Neural cell (in vitro differentiated cells): Measurements from ENCODE around the gene PPM1J. TPM values are rescaled to one million over a fixed set of nuclear protein-coding genes. Genes with fewer than 3 reads are reported as not detected.

ENCODE experiments used
- H2AFZ ChIP-seq: fragments of 200-600, 300-800 bp; sonication (generic), shearing (Covaris generic); 2 replicates; pipeline ENCODE4 v1.6.0; 2014; ENCODE audit warnings: low read depth, mild to moderate bottlenecking, antibody characterized with exemption, low read length, moderate library complexity
- H3F3A ChIP-seq: fragments of 200-600 bp; shearing (Covaris generic); 2 replicates; pipeline ENCODE4 v1.6.1; 2016; ENCODE audit warnings: mild to moderate bottlenecking, moderate library complexity, mixed read lengths, antibody characterized with exemption, low read length; ENCODE audit not compliant: insufficient read depth, poor library complexity, severe bottlenecking
- H3K27ac ChIP-seq: fragments of 200-600, 300-800 bp; sonication (generic), shearing (Covaris generic); 2 replicates; pipeline ENCODE4 v1.5.1; 2014; ENCODE audit warnings: mild to moderate bottlenecking, low read length, moderate library complexity
- H3K27me3 ChIP-seq: fragments of 300-800, 200-600 bp; sonication (generic), shearing (Covaris generic); 2 replicates; pipeline ENCODE4 v1.6.0; 2014; ENCODE audit warnings: mild to moderate bottlenecking, low read depth, low read length, moderate library complexity; ENCODE audit not compliant: insufficient read depth
- H3K36me3 ChIP-seq: fragments of 300-800, 200-600 bp; sonication (generic), shearing (Covaris generic); 2 replicates; pipeline ENCODE4 v1.5.1; 2014; ENCODE audit warnings: mild to moderate bottlenecking, antibody characterized with exemption, low read length, moderate library complexity; ENCODE audit not compliant: insufficient read depth
- H3K4me2 ChIP-seq: fragments of 300-800, 200-600 bp; sonication (generic), shearing (Covaris generic); 2 replicates; pipeline ENCODE4 v1.6.0; 2014; ENCODE audit warnings: mild to moderate bottlenecking, low read length
- H3K4me3 ChIP-seq: fragments of 300-800, 200-600 bp; sonication (generic), shearing (Covaris generic); 2 replicates; pipeline ENCODE4 v1.5.1; 2014; ENCODE audit warnings: mild to moderate bottlenecking, low read length, moderate library complexity
- H3K79me2 ChIP-seq: fragments of 200-600 bp; shearing (Covaris generic); replicated peaks from 2 replicates; pipeline ENCODE4 v1.6.0; 2014; ENCODE audit warnings: mild to moderate bottlenecking, low read length, moderate library complexity; ENCODE audit not compliant: insufficient read depth
- H3K9ac ChIP-seq: fragments of 300-800, 200-600 bp; sonication (generic), shearing (Covaris generic); 2 replicates; pipeline ENCODE4 v1.6.1; 2016; ENCODE audit warnings: mild to moderate bottlenecking, low read length, mixed read lengths
- H3K9me2 ChIP-seq: fragments of 200-600 bp; shearing (Covaris generic); 2 replicates; pipeline ENCODE4 v1.6.1; 2016; ENCODE audit warnings: mild to moderate bottlenecking, low read length, mixed read lengths; ENCODE audit not compliant: insufficient read depth
- H3K9me3 ChIP-seq: fragments of 200-600, 300-800 bp; sonication (generic), shearing (Covaris generic); 2 replicates; pipeline ENCODE4 v1.6.1; 2016; ENCODE audit warnings: mild to moderate bottlenecking, mixed run types, low read length, moderate library complexity, mixed read lengths
- H4K20me1 ChIP-seq: fragments of 200-600 bp; shearing (Covaris generic); 2 replicates; pipeline ENCODE4 v1.6.1; 2016; ENCODE audit warnings: mild to moderate bottlenecking, mixed run types; ENCODE audit not compliant: insufficient read depth
- EP300 ChIP-seq: fragments of 450-650 bp; conservative IDR thresholded peaks from 2 replicates; pipeline ENCODE4 v1.6.1; 2014; ENCODE audit warnings: antibody characterized with exemption, mild to moderate bottlenecking, moderate library complexity; ENCODE audit not compliant: poor library complexity, severe bottlenecking
- EZH2 ChIP-seq: fragments of 200-600, 300-800 bp; shearing (Covaris generic), sonication (generic); IDR thresholded peaks from 2 replicates; pipeline ENCODE4 v1.6.1; 2014; ENCODE audit warnings: antibody characterized with exemption, low read length, borderline replicate concordance, mild to moderate bottlenecking; ENCODE audit not compliant: insufficient read depth, poor library complexity, severe bottlenecking
- MXI1 ChIP-seq: fragments of 450-650 bp; conservative IDR thresholded peaks from 2 replicates; pipeline ENCODE4 v1.6.1; 2014; ENCODE audit warnings: antibody characterized with exemption, mild to moderate bottlenecking; ENCODE audit not compliant: poor library complexity, severe bottlenecking
- POLR2AphosphoS5 ChIP-seq: IDR thresholded peaks from 2 replicates; pipeline ENCODE4 v1.6.1; 2012
- RAD21 ChIP-seq: fragments of 450-650 bp; conservative IDR thresholded peaks from 2 replicates; pipeline ENCODE4 v1.6.1; 2014; ENCODE audit warnings: antibody characterized with exemption, mild to moderate bottlenecking, moderate library complexity
- SMC3 ChIP-seq: fragments of 450-650 bp; conservative IDR thresholded peaks from 2 replicates; pipeline ENCODE4 v1.6.1; 2014; ENCODE audit warnings: antibody characterized with exemption, mild to moderate bottlenecking, moderate library complexity; ENCODE audit not compliant: poor library complexity
- TAF1 ChIP-seq: IDR thresholded peaks from 2 replicates; pipeline ENCODE4 v1.6.1; 2012; ENCODE audit warnings: low read depth
- polyA plus RNA-seq: library from polyadenylated mRNA; depleted of rRNA; stranded (reverse); fragments of >200 nt; gene quantifications from 2 replicates; pipeline ENCODE4 v1.2.3, GENCODE V29; 2014
- TF ChIP-seq, protein P1 (sequence below): IDR thresholded peaks from 2 replicates; pipeline ENCODE4 v1.6.1; 2012; ENCODE audit warnings: borderline replicate concordance
- TF ChIP-seq, protein P2 (sequence below): fragments of 450-650 bp; IDR thresholded peaks from 2 replicates; pipeline ENCODE4 v1.5.1; 2014; ENCODE audit warnings: antibody characterized with exemption, mild to moderate bottlenecking, moderate library complexity; ENCODE audit not compliant: poor library complexity, severe bottlenecking

PPM1J gene
- polyA plus RNA-seq, 1 donor from 2014 or later = 0.16 TPM

- no peak overlapping the region for H3K4me2 ChIP-seq
- H4K20me1 ChIP-seq = no peaks in the 10 kb centered on the region
- TF ChIP-seq, protein P1, sequence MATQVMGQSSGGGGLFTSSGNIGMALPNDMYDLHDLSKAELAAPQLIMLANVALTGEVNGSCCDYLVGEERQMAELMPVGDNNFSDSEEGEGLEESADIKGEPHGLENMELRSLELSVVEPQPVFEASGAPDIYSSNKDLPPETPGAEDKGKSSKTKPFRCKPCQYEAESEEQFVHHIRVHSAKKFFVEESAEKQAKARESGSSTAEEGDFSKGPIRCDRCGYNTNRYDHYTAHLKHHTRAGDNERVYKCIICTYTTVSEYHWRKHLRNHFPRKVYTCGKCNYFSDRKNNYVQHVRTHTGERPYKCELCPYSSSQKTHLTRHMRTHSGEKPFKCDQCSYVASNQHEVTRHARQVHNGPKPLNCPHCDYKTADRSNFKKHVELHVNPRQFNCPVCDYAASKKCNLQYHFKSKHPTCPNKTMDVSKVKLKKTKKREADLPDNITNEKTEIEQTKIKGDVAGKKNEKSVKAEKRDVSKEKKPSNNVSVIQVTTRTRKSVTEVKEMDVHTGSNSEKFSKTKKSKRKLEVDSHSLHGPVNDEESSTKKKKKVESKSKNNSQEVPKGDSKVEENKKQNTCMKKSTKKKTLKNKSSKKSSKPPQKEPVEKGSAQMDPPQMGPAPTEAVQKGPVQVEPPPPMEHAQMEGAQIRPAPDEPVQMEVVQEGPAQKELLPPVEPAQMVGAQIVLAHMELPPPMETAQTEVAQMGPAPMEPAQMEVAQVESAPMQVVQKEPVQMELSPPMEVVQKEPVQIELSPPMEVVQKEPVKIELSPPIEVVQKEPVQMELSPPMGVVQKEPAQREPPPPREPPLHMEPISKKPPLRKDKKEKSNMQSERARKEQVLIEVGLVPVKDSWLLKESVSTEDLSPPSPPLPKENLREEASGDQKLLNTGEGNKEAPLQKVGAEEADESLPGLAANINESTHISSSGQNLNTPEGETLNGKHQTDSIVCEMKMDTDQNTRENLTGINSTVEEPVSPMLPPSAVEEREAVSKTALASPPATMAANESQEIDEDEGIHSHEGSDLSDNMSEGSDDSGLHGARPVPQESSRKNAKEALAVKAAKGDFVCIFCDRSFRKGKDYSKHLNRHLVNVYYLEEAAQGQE = no peak
- no peak for TF ChIP-seq EZH2
- no peak for TF ChIP-seq SMC3
- no peak for TF ChIP-seq MXI1
- no peak for TF ChIP-seq RAD21
- TF ChIP-seq TAF1 = no peak
- TF ChIP-seq, protein P2, sequence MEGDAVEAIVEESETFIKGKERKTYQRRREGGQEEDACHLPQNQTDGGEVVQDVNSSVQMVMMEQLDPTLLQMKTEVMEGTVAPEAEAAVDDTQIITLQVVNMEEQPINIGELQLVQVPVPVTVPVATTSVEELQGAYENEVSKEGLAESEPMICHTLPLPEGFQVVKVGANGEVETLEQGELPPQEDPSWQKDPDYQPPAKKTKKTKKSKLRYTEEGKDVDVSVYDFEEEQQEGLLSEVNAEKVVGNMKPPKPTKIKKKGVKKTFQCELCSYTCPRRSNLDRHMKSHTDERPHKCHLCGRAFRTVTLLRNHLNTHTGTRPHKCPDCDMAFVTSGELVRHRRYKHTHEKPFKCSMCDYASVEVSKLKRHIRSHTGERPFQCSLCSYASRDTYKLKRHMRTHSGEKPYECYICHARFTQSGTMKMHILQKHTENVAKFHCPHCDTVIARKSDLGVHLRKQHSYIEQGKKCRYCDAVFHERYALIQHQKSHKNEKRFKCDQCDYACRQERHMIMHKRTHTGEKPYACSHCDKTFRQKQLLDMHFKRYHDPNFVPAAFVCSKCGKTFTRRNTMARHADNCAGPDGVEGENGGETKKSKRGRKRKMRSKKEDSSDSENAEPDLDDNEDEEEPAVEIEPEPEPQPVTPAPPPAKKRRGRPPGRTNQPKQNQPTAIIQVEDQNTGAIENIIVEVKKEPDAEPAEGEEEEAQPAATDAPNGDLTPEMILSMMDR = no peak
- no peak for TF ChIP-seq POLR2AphosphoS5
- no peak for TF ChIP-seq EP300
- H3K27ac ChIP-seq = no peak overlapping the region
- H3K79me2 ChIP-seq = no peaks in the 10 kb centered on the region
- H3K9ac ChIP-seq = no peak overlapping the region
- H3K4me3 ChIP-seq = no peak overlapping the region
- H3K27me3 ChIP-seq = no peaks in the 10 kb centered on the region
- H3F3A ChIP-seq = no peaks in the 10 kb centered on the region
- H3K36me3 ChIP-seq = no peaks in the 10 kb centered on the region
- no peak overlapping the region for H2AFZ ChIP-seq
- no peaks in the 10 kb centered on the region for H3K9me2 ChIP-seq
- H3K9me3 ChIP-seq = no peaks in the 10 kb centered on the region
These were observed 27.8 kb downstream of the PPM1J start for GRCh38 chr1:112687361-112687760.

DNA sequence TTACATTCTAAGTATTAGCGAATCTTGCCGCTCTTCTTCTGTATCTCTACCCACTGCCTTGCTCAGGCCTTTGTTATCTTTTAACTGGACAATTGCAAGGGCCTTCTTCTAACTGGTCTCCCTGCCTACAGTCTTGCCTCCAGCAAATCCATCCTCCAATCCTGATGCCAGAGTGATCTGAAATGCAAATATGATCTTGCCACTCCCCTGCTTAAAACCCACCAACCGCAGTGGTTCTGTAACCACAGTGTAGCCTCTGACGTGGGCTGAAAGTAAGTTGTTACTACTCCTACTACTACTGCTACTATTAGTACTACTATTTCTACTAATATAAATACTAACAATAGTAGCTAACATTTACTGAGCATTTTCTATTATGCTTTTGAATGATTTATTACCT is 28.3 kb downstream of the PPM1J start:
- H3F3A ChIP-seq = no peaks in the 10 kb centered on the region
- H3K27me3 ChIP-seq = no peaks in the 10 kb centered on the region
- H3K79me2 ChIP-seq = no peaks in the 10 kb centered on the region
- H3K9me3 ChIP-seq = no peaks in the 10 kb centered on the region
- H3K9ac ChIP-seq = no peak overlapping the region
- no peak overlapping the region for H3K4me3 ChIP-seq
- H3K27ac ChIP-seq = no peak overlapping the region
- TF ChIP-seq, protein P1 = no peak
- TF ChIP-seq MXI1 (no peak), EZH2 (no peak), POLR2AphosphoS5 (no peak), RAD21 (no peak), TAF1 (no peak), EP300 (no peak), SMC3 (no peak)
- TF ChIP-seq, protein P2 = no peak
- no peak overlapping the region for H3K4me2 ChIP-seq
- H3K36me3 ChIP-seq = no peaks in the 10 kb centered on the region
- H4K20me1 ChIP-seq = no peaks in the 10 kb centered on the region
- H3K9me2 ChIP-seq = no peaks in the 10 kb centered on the region
- H2AFZ ChIP-seq = no peak overlapping the region
